Left hindlimb (tissue), 1 donor: ENCODE measurements around the gene CELF4.

ENCODE experiments used
- DNase-seq: peaks from one replicate; pipeline ENCODE4 v3.0.0-alpha.2; 2018

The CELF4 gene

DNA sequence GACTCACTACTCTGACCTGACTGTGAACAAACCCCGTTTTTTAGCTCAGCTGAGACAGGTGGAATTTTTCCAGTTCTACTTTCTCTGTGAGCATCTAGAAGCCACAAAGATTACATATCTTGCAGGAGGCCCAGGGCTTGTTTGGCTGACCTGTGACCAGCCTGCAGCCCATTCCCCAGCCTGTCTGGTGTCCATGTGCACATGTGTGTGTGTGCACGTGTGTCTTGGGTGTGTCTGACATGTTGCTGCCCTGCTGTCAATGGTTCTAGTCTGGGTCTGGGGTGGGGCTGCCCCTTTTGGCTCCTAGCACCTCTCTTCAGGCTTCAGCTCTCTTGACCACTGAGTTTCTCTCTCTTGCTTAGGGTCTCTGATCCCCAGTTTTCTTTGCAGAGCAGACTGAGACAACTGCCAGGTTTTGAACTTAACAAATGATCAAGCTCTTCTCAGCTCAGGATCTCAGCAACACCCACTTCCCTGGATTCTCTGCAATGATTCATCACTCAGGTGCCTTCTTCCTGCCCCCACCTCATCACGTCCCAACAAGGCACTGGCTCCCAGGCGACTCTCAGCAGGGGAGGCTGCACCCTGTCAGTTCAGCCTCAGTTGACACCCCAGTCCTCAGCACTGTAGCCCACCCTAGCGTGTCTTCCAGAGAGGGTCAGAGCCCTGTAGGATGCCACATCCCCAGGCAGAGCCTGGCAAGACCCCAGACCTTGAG lies 130.3 kb downstream of the CELF4 start:
- DNase-seq, result no peak

DNA sequence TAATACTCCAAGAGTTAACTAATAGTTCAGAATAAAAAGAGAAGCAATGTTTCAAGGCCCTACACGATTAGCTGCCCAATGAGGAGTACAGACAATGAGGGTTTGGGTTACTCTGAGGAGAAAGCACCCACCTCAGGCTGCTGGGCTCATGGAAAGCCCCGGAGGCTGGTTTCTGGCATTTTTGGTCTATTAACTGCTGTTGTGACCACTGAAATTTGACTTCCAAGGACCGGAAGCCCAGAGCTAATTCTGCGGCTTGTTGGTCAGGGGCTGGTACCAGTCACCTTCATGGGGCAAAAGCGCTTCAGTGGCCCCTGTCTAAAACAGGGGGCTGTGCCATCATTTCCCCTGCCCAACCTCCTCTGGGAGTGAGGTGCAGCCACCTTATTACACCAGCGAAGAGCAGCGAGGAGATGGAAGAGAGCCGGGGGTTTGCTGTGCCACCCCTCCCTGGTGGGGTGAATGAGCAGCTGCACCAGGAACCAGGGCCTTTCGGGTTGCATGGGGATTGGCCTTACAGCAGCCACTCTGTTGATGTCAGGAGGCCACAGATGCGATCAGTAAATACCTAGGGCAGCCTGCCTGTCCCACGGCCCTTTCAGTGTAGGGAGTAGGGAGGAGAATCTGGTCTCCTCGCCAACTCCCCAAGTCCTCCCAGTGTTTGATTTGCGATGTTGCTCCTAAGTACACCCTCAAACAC lies 131.3 kb downstream of the CELF4 start:
- no peak for DNase-seq

DNA sequence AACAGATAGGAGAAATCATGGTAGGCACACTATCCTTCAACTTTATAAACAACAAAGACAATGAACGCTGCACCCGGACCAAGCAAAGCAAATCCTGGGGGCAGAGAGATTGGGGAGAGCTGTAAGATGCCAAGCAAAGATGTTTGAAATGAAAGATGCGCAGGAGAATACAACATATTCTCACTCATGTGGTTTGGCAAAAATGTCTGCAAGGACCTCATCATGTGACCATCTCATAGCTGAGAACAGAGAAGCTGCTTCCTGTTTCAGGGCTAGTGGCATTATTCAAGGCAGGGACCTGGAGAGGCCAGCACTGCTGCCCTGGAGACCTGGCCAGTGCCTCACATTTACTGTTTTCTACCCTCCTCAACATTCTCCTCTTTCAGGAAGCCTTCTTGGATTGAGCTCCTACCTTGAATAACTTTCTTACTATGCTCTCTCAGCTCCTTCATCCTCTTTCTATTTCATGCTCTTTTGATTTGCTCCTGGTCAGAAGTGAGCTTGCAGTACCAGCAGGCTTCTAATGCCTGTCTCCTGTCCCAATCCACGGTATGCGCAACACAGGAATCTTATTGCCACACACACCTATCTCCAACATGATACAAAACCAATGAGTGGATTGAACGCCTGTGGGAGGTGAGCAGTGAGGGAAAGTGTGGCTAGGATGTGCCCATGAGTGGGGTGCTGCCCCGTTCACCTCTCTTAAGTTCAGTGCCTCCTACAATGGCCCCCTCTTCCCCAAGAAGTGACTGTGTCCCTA lies 133.0 kb downstream of the CELF4 start:
- no peak for DNase-seq

DNA sequence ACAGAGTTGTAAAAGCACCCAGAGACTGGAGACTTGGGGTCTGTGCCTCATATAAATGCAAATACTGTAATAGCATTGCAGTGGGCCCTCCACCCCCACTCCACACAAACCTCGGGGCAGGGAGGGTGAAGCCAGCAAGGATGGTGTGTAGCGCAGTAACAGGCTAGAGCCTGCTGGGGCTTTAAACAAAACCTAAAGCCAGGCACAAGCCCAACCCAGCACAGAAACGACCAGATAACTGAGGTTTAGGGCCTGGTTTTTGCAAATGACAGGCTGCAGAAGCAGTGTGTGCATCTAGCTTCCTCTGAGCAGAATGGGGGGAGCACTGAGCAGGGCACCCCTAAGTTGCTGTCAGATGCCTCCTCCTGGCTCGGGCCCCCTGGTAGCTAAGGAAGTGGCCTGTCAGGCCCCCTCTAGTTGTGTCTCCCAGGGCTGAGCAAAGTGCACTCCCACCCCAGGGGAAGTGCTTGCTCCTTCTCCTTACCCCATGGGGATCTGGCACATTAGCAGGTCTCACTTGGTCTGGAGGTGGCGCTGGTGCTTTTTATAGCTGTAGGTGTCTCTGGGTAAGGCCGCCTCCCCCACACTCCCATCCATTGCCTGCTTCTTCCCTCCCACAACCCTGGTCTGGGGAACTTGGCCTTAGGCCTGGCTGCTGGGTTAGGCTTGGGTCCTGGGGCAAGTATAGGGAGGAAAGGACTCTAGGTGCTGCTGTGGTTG lies 135.1 kb downstream of the CELF4 start:
- no peak for DNase-seq

DNA sequence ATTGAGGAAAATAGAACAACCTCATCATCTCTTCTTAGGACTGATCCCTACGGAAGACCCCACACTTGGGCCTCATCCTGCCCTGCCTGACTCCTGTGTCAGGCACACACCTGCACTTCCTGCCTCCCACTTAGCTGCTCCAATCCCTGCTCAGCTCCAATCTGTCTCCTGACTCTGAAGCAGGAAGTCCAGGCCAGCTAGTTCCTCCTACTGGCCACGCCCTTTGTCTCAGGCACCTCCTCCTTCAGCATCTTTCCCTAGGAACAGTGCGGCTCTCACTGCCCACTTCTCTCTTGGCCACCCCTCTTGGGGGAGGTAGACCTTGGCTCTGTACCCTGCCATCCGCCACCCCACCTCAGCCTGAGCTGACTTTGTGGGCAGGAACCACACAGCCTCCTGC lies 135.8 kb downstream of the CELF4 start:
- DNase-seq, result no peak

DNA sequence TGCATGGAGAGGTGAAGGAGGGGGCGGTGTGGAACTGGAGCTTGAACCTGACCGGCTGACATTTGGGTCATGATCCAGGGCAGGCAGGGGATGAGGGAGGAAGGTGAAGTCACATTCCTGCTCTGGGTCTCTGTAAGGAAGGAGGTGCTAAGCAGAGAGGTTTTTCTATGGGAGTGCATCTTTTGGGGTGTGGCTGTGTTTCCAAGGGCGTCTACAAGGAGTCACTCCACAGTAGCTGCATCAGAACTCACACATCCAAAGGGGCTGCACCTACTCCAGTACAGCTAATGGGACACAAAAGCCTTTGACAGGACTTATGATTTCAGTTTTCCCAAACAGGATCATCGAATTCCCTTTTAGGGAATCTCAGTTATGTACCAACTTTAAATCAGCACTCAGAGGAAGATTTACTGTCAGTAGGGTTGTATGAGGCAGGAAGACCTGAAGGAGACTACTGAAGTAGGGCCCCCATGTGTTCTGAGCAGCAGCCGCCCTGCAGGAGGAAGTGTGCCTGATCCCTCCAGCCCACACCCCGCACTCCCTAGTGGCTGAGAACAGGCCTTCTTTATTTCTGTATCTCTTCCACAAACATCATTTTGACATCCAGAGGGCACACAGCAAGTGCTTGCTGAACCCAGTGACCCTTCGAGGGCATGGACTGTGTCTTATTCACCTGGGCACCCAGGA lies 137.2 kb downstream of the CELF4 start:
- DNase-seq, result no peak

DNA sequence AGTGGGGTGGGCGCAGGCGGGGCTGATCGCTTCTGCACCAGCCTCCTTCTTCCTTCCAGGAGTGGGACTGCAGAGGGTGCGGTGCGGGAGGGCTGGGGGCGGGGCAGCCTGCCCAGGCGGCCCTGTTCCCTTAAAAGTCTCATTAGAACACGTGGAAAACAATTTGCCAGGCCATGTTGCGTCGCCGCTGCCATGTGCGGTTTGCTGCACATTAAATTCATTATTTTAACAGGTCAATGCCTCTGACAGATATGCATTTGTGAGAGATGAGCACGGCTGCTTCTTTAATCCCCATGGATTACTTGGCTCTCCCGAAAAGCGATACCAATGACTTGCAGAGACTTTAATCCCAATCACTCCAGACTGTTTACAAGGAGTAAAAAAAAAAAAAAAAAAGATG lies 139.0 kb downstream of the CELF4 start:
- DNase-seq, result no peak

DNA sequence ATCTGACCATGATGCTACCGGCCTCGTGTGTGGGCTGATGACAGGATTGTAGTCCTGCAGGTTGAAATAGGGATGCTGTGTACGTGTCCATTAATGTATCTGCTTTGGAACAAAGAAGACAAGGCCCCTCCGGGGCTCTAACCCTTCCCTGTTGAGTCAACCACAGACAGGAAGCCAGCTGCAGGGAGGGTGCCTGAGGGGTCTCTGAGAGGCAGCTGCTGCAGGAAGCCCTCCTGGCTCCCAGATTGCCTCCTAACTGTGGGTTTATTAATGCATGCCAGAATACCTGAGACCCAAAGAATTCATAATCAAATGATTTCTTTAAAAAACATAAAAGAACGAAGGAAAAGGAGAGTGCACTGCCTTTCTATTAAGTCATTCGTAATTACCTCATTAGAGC lies 140.4 kb downstream of the CELF4 start:
- no peak for DNase-seq

DNA sequence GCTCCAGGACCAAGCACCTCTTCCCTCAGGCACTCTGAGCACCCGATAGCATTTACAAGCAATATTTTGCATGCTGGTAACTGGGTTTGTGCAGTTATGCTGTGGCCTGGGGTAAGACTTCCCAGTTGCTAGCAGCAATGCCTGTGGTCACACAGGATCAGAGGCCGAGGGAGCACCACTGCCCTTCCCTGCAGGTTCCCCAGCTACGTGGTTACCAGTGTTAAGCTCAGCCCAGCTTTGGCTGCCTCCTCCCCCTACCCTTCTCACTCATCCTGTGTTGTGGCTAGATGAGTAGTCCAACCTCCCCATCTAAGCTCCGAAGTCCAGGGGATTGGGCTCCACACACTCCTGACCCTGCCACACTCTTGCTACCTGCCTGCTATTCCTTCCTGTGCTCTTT lies 141.1 kb downstream of the CELF4 start:
- no peak for DNase-seq

DNA sequence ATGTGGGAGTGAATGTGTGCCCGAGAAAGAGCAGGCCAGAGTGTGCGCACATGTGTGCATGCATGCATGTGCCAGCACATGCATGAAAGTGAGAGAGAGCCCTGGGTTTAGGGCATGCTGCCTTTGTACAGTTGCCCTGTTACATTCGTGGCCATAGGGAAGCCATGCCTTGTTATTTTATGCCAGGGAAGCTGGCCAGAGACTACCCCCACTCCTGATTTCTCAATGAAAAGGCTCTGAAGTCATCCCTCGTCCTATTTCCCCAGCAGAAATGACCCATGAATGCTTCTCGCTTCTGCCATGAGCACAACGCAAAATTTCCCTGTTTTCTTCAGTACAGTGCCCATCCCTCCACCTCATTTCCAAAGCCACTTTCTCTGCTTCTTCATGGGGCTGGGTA lies 143.0 kb downstream of the CELF4 start:
- no peak for DNase-seq

DNA sequence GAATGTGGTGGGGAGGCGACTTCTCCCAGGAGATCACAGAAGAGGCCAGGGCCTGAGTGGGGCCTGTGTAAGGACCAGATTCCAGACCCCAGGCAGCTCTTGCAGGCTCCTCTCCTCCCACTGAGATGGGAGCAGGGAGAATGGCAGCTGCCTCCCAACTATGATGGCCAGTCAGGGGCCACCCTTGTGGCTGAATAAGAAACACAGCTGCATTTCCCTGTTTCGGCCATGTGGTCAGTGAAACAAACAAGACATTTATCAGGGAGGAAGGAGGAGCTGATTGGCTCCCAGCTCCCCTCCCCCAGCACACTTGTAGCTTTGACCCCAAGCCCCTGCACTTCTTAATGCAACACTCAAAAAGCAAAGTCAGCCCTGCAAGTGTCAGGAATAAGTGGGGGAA lies 143.5 kb downstream of the CELF4 start:
- DNase-seq, result no peak

DNA sequence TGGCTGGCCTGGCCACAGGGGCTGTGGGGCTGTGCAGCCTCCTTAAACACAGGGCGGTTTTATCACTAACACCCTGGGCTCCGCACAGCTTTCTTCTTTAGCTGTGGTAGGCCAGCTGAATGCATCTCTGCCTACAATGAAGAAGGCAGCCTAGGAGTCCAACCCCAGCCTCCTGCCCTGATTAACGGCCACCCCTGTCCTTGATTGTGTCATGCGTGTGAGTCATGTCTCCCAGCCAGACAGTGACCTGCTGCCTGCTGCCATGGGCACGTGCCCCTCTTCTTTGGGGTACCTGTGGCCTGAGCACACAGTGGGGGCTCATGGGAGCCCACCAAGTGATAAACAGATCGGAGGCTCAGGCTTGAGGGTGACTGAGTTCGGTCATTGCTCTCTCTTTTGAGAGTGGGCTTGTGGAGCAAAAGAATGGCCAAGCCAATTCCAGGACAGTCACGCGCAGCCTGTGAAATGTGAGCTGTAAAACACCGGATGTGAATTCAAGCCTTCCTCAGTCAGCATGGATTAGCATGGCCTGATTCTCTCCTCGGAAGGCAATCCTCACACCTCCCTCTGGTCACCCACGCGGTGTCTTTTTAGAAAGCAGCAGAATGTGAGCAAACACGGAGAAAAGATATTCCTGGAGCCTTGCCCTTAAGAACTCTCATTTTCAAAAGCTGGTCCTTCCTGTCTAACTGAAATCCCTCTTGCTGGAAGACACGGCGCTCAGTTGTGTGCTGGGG lies 144.1 kb downstream of the CELF4 start:
- DNase-seq, result no peak

DNA sequence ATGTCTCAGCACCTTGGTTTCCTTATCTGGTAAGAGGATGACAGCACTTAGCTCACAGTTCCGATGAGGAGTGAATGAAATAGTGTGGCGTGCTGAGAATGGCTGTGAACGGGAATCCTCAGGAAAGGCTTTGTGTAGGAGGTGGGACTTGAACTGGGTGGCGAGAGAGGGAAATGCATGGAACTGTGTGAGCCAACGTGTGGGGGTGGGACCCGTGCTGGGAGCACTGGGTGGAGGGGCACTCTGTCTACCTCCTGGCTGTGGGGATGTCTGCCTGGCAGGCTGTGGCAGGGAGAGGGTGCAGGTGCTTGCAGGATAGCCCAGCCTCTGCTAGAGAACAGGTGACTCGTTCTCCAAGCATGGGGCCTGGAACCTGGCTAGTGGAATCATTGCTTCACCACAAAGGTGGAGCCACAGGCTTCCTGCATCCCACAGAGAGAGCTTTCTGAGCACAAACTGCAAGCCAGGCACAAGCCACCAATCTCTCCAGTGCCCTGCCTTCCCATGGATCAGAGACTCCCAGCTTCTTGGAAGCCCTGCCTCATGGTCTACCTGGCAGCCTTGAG lies 145.2 kb downstream of the CELF4 start:
- no peak for DNase-seq

DNA sequence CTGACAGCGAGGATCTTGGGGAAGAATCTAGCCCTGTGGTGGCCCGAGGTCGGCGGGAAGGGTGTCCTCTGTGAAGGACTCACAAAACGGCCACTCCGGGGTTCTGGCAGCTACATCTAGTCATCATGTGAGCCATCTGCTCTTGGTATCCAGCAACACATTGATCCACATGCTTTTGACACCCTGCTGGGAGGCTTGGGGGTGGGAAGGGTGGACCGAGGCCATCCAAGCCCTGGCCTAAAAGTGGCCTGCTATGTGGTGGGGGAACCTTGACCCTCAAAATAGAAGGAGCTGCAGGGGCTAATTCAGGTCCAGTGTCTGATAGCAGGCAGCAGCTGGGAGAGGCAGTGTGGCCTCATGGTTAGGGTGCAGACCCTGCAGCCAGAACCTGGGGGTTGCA lies 145.7 kb downstream of the CELF4 start:
- DNase-seq, result no peak

DNA sequence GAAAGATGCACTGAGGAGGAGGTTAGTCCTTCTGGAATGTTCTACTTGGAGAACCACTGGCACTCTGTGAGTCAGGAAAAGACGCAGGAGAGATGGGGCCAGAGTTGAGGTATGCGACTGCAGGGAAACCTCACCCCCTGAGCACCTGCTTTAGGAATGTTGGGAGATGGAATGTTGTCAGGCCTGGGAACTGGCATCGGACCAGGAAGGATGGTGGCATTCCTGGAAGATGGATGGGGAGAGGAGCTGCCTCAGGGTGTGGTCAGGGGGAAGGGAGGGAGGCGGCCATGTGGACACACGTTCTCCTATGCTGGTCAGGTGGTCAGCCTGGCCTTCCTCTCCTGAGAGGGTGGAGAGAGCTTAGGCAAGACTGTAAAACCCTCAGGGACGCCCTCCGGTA lies 146.3 kb downstream of the CELF4 start:
- DNase-seq, result no peak

DNA sequence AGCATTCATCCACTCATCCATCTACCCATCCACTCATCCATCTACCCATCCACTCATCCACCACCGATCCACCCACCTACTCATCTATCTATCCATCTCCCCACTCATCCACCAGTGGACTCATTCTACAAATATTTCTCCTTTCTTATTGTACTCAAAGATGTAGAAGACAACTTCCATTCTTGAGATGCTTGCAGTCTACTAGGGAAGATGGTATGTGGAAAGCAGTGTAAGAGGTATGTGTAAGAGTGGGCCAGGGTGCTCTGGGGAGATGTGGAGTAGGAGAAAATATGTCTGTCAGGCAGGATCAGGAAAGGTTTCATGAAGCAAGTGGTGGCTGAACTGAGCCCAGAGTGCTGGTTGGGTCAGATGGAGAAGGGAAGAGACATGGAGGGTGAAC lies 150.8 kb downstream of the CELF4 start:
- DNase-seq, result no peak

DNA sequence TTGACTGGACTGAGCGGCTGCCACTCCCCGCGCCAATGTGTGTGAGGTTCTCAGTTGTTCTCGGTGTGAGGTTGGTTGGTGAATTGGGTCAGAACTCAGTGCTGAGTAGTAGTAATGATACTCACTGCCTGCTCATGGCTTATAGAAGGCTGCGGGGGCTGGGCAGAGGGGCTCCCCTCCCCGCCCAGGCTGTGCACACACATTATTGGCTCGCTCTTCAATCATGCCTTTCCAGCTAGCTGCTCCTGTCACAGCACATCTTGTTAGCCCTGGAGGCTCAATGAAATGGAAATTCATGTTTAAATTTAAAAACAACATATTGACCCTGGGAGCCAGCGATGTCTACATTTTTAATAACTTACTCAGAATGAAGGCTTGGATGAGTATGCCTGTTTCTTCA lies 152.8 kb downstream of the CELF4 start:
- no peak for DNase-seq

DNA sequence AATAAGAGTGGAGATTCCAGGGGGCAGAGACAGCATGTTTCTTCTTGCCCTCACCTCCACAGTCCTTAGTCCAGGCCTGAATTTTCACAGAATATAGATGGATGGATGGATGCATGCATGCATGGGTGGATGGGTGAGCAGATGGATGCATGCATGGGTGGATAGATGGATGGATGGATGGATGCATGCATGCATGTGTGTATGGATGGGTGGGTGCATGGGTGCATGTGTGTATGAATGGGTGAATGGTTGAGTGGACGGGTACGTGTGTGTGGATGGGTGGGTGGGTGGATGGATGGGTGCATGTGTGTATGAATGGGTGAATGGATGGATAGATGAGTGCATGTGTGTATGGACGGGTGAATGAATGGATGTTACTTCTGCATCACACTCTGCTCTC lies 153.3 kb downstream of the CELF4 start:
- no peak for DNase-seq

DNA sequence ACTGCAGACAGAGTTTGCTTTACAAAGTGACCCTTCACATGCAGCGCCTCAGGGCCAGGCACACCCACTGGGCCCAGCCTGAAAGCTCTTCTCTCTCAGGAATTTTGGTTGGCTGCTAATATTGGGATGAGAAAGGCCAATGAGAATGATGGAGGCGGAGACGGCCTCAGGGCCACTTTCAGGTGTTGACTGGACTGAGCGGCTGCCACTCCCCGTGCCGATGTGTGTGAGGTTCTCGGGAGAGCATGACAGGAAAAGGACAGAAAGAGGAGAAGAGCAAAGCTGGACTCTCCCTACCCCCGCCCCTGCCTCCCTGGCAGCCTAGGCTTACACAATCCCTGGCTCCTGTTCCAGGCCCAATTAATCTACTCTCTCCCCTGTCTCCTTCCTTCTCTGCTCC lies 155.7 kb downstream of the CELF4 start:
- DNase-seq, result no peak

DNA sequence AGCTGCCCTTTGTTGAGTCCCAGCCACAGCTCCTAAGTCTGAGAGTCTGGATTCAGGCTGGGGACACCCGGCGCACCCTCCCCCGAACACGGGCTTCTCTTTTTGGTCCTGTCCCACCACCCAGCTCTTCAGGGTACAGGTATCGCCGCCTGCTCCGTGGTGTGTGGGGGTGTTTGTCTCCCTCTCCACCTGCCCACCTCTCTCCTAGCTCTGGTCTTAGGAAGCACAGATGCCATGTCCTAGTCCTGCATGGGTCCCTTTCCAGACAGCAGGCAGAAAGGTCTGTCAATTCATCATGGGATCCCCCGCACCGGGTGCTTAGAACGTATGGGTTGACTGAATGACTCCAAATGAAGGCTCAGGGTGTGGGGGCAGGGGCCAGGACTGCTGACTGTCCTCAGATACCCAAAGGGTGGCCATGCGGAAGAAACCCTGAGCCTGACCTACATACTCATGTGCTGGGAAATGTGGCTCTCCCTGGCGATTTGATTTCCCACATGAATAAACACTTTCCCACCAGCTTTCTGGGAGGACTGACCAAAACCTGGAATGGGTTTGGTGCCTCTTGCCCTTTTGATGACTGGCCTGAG lies 156.8 kb downstream of the CELF4 start:
- no peak for DNase-seq

DNA sequence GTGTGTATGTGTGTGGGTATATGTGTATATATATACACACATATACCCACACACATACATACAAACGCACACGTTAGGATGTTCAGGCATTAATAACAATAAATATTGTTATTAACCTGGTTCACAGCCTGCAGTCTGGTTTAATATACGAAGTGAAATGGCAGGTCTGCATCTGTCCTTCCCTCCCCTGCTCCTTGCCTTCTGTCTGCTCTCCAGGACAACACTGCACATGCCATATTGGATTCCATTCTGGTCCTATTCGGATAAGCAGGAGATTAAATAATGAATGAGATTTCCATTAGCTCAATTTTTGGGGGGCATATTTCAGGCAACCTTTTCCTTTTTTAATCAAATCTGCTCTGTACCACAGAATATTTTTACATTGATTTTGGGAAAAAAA lies 158.0 kb downstream of the CELF4 start:
- no peak for DNase-seq
